Inflammatory macrophage (primary cell): ENCODE data around the gene BACH2.
A peak's percentile ranks its signal among the peaks of the same experiment; 100 is the strongest.
"Not testable (repeated sequence)": the region's sequence is repeated elsewhere in the genome, so short reads cannot be mapped to it uniquely, and the experiment has no call there.

Experiments used
- DNase-seq, 2 donors: peaks; one replicate each; pipeline ENCODE4 v3.0.0-alpha.2; 2020 to 2022

Gene BACH2

GRCh38 chr6:89987140-89987539, 309.5 kb downstream of the BACH2 start:
- no peak for DNase-seq

DNA sequence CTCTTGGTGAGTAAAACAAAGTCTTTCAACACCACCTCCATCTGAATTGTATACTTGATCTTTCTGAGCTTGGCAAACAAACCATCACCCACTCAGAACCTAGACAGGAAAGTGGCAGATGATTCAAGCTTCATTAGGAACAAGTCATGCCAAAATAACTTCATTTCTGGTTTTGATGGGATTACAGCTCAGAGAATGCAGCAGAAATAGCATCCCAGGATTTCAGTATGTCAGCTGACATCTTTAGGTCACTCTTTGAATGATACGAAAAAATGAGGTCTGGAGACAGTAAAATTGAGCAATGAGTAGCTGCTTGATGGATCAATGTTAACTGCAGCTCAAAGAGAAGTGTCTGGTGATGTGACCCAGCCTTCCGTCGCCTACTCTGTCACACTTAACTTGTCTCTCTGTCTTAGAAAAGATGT, 310.0 kb downstream of the BACH2 start:
- peak; percentile 25 to 40 for DNase-seq

DNA sequence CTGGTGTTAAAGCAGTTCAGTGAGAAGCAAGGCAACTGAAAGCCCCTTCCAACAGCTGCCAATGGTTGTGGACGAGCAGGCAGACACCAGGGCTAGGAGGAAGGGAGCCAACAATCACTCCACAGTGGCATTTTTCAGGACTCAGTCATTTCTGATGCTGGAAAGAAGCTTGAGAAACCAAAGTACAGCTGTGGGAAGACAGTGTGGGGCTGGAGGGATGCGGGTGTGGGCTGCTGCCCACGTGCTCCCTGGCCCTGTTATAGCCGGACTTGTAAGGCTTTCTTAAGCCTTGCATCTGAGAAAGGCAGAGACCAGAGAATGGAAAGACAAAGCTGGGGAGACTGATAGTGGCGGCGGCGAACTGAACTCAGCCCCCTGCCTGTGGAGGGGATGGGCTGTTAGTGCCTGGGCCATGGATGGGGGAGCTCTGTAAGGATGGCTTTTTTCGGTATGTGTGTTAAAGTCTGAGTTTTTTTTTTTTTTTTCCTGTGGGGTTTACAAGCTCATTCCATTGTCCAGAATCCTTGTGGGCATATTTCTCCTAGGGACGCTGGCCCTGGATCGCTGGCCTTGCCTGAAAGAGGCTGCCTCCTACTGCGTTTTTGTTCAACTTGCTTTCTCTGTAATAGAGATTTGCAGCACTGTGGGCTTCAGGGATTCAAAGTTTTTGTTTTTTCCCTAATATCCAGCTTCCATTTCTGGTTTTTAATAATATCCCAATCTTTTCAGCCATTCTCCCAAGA, 310.7 kb downstream of the BACH2 start:
- no peak for DNase-seq

DNA sequence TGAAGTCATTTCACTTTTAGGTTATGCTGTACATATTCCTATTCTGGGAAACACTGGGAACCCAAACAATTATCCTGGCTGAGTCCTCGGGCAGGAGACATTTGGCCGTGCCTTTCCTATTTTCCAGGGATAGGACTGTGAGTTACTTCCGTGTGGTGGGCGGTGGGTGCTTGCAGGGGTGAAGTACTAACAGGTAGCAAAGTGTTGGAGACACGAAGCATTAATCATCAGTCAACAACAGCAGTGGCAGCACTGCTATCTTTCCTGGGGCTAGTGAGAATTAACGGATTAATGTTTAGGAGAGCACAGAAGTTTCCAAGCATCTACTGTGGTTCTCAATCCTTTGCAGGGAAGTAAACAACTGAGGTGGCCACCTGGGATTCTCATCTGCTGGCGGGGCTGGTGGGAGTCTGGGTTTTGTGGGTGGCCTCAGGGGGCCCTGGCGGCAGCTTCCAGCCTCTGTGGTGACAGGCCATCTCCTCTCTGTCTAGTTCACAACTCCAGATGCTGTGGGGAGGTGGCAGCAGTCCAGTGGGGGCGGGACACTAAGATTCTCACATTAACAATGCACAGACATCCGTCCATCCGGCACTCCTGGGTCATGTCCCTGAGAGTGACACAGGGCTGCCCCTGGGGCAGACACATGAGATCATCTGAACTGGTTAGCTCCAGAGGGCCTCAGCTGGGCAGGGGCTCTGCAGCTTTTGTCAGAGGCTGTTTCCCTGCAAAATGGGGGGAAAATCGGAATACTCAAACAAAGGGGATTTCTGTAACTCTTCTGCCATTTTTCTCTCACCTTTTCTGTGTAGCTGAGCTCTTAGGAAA, 311.5 kb downstream of the BACH2 start:
- DNase-seq: no peak

DNA sequence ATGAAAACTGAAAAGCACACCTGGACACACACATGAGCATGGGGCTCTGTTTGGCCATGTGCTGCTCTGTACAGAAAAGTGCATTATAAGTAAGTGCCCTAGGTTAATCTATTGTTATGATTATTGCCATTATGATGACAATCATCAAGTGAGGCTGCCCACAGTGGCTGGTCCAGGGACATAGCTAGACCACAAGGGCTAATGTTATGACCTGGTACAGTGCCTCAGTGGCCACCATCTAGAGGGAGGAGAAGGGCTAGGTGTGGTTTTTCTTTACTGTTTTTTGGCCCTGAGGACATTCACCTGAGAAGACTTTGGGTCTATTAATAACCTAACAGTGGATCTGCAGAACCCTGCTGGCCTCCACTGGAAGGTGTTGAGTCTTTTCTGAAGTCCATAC, 316.3 kb downstream of the BACH2 start:
- DNase-seq: no peak

DNA sequence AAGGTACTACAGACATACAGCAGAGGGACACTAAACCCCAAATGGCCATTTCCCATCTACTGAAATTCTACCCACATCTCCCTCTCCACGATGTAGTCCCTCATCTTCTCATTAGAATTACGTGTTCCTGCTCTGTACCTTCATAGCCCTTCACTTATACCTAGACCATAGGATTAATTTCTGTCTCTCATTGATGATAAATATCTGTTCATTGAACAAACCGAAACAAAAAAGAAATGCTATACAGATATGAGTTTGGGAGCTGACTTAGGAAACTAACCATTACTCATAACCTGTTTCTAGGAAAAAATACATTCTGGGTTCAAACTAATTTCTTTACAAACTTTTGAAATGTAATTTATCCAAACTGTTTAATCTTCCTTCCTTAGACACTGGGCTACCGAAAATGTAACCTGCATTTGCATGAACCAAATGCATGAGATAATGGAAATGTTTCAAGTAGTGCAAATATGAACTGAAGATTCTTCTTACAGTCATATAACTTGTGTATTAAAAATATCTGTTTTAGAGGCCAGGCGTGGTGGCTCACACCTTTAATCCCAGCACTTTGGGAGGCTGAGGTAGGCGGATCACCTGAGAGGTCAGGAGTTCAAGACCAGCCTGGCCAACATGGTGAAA, 317.0 kb downstream of the BACH2 start:
- no peak for DNase-seq

- no peak for DNase-seq
Measured at GRCh38 chr6:89978749-89979145, 317.9 kb downstream of the BACH2 start.

GRCh38 chr6:89977808-89978748, 318.6 kb downstream of the BACH2 start:
- DNase-seq: no peak

DNA sequence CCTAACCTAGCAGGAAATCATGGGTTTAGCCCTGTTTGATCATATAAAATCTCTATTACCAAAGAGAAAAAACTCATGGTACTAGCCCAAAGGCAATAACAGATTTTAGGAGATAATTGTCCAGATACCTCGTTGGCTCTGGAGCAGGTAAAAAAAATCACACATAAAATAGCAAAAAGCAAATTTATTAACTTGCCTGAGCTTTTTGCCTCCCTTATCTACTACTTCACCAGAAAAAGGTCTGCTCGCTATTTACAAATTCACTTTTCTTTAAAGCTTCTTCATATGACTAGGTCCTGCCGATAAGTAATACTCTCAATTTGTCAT, 320.0 kb downstream of the BACH2 start:
- no peak for DNase-seq

DNA sequence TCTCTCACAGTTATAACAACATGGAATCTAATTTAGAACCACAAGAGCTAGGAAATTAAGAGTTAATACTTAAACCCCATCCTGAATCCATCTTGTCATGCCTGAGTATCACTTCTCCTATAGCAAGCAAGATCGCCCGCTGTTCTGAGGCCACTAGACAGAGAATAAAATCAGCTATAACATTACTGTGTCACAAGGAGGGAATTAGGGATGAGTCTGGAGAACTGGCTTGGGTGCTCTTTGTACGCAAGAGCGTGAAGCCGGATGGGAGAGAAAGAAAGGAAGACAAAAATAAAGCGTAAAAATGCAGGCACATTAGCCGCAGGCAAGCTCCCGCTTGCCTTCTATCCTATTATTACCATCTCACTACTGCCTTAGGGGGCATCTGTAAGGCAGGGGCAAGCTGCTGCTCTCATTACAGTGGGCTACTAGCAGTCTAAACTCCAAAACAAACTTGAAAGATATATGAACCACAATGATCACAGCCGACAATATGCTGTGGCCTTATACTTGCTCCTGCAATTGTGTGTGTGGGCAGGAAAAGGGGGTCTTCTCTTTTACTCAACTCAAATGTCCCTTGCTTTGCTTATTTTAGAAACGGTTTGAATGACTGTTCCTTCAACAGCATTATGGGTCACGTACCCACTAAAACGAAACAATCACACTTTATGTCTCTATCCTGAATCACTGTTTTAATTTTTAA, 320.5 kb downstream of the BACH2 start:
- DNase-seq: no peak

- DNase-seq: no peak
Measured at GRCh38 chr6:89975366-89975765, 321.3 kb downstream of the BACH2 start.

DNA sequence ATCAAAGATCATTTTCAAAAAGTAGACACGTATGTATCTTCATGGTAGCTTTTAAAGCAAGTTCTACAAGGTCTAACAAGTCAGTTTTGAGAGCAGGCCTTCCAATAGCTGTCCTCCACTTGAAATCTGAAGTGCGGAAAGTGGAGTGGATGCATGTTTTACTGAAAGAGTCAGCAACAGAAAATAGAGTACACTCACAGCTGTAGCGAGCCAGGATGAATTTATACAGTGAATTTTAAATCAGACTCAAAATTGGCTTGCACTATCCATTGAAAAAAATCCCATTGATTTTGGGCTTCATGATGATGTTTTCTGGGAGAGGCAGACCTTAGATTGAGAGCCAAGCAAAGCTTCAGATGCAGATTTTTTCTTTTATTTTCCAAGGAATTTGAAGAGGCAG, 321.8 kb downstream of the BACH2 start:
- DNase-seq: no peak

GRCh38 chr6:89972025-89972381, 324.6 kb downstream of the BACH2 start:
- DNase-seq: no peak

GRCh38 chr6:89971338-89972024, 325.2 kb downstream of the BACH2 start:
- not testable (repeated sequence) for DNase-seq

DNA sequence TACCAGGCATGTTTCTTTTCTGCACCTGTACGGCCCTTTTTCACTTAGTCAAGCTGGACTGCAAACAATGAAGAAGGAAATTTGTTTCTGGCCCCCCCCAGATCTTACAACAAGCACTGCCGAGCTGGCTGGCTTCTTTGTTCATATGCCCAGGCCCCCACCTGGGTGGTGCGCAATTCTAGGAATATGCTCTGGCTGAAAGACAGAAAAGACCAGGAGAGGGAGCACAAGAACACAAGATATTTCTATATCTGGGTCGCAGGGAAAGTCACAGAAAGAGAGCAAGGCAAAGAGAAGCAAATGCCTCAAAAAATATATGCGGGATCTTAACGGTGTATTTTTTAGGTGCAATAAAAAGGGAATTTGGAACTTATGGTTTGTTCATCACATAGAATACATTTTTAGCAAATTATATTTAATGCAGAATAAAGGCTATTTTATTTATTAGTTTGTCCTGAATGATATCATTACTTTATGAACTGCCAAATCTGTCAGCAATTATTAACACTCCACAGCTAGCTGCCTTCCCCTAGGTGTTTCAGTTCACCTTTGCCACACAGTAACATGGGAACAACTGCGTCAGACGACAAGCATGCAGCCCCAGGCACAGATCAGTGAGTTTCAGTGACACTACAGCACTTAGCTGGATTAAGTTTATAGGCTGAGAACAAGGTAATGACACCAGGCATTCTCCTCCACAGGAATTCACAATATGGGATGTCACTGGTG, 325.9 kb downstream of the BACH2 start:
- DNase-seq: peak; percentile 53 to 54

GRCh38 chr6:89970072-89970471, 326.6 kb downstream of the BACH2 start:
- no peak for DNase-seq

GRCh38 chr6:89966913-89967312, 329.7 kb downstream of the BACH2 start:
- DNase-seq: no peak

GRCh38 chr6:89966228-89966544, 330.5 kb downstream of the BACH2 start:
- peak; percentile 28 to 31 for DNase-seq

- DNase-seq: no peak
Measured at GRCh38 chr6:89965441-89966227, 331.0 kb downstream of the BACH2 start.

GRCh38 chr6:89963391-89963790, 333.3 kb downstream of the BACH2 start:
- DNase-seq: no peak
